ENCODE data around the gene STYXL2.

The STYXL2 gene

DNA sequence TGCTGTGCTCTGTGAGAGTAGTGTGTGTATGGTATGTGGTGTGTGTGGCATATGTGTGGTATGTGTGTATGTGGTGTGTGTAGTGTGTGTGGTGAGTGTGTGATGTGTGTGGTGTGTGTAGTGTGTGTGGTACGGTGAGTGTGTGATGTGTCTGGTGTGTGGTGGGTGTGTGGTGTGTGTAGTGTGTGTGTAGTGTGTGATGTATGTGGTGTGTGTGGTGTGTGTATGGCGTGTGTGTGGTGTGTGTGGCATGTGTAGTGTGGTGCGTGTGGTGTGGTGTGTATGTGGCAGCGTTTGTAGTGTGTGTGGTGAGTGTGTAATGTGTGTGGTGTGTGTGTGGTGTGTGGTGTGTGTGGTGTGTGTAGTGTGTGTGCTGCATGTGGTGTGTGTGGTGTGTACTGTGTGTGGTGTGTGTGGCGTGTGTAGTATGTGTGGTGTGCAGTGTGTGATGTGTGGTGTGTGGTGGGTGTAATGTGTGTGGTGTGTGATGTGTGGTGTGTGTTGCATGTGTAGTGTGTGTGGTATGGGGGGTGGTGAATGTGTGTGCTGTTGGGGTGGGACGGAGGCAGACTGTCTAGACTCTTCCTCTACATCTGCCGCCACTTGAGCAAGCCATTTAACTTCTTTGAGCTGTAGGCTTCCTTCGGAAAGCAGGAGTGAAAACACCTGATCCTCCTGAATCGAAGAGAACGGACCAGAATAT, 37.2 kb upstream of the STYXL2 start (continued):
- TF ChIP-seq, protein P1, sequence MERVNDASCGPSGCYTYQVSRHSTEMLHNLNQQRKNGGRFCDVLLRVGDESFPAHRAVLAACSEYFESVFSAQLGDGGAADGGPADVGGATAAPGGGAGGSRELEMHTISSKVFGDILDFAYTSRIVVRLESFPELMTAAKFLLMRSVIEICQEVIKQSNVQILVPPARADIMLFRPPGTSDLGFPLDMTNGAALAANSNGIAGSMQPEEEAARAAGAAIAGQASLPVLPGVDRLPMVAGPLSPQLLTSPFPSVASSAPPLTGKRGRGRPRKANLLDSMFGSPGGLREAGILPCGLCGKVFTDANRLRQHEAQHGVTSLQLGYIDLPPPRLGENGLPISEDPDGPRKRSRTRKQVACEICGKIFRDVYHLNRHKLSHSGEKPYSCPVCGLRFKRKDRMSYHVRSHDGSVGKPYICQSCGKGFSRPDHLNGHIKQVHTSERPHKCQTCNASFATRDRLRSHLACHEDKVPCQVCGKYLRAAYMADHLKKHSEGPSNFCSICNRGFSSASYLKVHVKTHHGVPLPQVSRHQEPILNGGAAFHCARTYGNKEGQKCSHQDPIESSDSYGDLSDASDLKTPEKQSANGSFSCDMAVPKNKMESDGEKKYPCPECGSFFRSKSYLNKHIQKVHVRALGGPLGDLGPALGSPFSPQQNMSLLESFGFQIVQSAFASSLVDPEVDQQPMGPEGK (tag by site-specific recombination; IDR thresholded peaks at IDR 0.05): 0 out of 2 replicates have a peak, but pooled peaks have one; percentile 38
- no peak for TF ChIP-seq KLF8 (tag by site-specific recombination; IDR thresholded peaks at IDR 0.05)
- TF ChIP-seq ZNF600 (tag by site-specific recombination; IDR thresholded peaks at IDR 0.05): no peak; the same call in 1 of the 2 replicates
- TF ChIP-seq HOXD13 (CRISPR knock-in tag; IDR thresholded peaks at IDR 0.05; ENCODE audit: borderline replicate concordance): no peak
- no peak for TF ChIP-seq SETDB1 (IDR thresholded peaks at IDR 0.05; ENCODE audit: insufficient read length, low read length)
- TF ChIP-seq, protein P2, sequence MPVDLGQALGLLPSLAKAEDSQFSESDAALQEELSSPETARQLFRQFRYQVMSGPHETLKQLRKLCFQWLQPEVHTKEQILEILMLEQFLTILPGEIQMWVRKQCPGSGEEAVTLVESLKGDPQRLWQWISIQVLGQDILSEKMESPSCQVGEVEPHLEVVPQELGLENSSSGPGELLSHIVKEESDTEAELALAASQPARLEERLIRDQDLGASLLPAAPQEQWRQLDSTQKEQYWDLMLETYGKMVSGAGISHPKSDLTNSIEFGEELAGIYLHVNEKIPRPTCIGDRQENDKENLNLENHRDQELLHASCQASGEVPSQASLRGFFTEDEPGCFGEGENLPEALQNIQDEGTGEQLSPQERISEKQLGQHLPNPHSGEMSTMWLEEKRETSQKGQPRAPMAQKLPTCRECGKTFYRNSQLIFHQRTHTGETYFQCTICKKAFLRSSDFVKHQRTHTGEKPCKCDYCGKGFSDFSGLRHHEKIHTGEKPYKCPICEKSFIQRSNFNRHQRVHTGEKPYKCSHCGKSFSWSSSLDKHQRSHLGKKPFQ (tag by site-specific recombination; IDR thresholded peaks at IDR 0.05): peak; percentile 97
- TF ChIP-seq HOXC10 (CRISPR knock-in tag; IDR thresholded peaks at IDR 0.05): no peak
- TF ChIP-seq, protein P3, sequence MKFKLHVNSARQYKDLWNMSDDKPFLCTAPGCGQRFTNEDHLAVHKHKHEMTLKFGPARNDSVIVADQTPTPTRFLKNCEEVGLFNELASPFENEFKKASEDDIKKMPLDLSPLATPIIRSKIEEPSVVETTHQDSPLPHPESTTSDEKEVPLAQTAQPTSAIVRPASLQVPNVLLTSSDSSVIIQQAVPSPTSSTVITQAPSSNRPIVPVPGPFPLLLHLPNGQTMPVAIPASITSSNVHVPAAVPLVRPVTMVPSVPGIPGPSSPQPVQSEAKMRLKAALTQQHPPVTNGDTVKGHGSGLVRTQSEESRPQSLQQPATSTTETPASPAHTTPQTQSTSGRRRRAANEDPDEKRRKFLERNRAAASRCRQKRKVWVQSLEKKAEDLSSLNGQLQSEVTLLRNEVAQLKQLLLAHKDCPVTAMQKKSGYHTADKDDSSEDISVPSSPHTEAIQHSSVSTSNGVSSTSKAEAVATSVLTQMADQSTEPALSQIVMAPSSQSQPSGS (tag by site-specific recombination; IDR thresholded peaks at IDR 0.05; ENCODE audit: low read depth): no peak
- peak; percentile 89 for TF ChIP-seq ZNF239 (tag by site-specific recombination; IDR thresholded peaks at IDR 0.05)
- no peak for TF ChIP-seq SP3 (tag by site-specific recombination; IDR thresholded peaks at IDR 0.05)
- TF ChIP-seq ZNF175 (tag by site-specific recombination; IDR thresholded peaks at IDR 0.05): 0 out of 2 replicates have a peak, but pooled peaks have one; percentile 41
- TF ChIP-seq, protein P4, sequence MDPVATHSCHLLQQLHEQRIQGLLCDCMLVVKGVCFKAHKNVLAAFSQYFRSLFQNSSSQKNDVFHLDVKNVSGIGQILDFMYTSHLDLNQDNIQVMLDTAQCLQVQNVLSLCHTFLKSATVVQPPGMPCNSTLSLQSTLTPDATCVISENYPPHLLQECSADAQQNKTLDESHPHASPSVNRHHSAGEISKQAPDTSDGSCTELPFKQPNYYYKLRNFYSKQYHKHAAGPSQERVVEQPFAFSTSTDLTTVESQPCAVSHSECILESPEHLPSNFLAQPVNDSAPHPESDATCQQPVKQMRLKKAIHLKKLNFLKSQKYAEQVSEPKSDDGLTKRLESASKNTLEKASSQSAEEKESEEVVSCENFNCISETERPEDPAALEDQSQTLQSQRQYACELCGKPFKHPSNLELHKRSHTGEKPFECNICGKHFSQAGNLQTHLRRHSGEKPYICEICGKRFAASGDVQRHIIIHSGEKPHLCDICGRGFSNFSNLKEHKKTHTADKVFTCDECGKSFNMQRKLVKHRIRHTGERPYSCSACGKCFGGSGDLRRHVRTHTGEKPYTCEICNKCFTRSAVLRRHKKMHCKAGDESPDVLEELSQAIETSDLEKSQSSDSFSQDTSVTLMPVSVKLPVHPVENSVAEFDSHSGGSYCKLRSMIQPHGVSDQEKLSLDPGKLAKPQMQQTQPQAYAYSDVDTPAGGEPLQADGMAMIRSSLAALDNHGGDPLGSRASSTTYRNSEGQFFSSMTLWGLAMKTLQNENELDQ (tag by site-specific recombination; IDR thresholded peaks at IDR 0.05; ENCODE audit: low read depth): no peak
- no peak for TF ChIP-seq ZNF350 (tag by site-specific recombination; IDR thresholded peaks at IDR 0.05)
- TF ChIP-seq, protein P5, sequence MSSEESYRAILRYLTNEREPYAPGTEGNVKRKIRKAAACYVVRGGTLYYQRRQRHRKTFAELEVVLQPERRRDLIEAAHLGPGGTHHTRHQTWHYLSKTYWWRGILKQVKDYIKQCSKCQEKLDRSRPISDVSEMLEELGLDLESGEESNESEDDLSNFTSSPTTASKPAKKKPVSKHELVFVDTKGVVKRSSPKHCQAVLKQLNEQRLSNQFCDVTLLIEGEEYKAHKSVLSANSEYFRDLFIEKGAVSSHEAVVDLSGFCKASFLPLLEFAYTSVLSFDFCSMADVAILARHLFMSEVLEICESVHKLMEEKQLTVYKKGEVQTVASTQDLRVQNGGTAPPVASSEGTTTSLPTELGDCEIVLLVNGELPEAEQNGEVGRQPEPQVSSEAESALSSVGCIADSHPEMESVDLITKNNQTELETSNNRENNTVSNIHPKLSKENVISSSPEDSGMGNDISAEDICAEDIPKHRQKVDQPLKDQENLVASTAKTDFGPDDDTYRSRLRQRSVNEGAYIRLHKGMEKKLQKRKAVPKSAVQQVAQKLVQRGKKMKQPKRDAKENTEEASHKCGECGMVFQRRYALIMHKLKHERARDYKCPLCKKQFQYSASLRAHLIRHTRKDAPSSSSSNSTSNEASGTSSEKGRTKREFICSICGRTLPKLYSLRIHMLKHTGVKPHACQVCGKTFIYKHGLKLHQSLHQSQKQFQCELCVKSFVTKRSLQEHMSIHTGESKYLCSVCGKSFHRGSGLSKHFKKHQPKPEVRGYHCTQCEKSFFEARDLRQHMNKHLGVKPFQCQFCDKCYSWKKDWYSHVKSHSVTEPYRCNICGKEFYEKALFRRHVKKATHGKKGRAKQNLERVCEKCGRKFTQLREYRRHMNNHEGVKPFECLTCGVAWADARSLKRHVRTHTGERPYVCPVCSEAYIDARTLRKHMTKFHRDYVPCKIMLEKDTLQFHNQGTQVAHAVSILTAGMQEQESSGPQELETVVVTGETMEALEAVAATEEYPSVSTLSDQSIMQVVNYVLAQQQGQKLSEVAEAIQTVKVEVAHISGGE (tag by site-specific recombination; conservative IDR thresholded peaks at IDR 0.05; ENCODE audit: low read depth): no peak
- no peak for TF ChIP-seq ZNF658 (tag by site-specific recombination; IDR thresholded peaks at IDR 0.05)
- TF ChIP-seq ZNF548 (tag by site-specific recombination; IDR thresholded peaks at IDR 0.05): no peak
- no peak for TF ChIP-seq ZNF555 (tag by site-specific recombination; conservative IDR thresholded peaks at IDR 0.05)
- no peak for TF ChIP-seq ZNF140 (tag by site-specific recombination; IDR thresholded peaks at IDR 0.05)
- TF ChIP-seq ZBTB7A (tag by site-specific recombination; IDR thresholded peaks at IDR 0.05; ENCODE audit: low read depth): 0 out of 2 replicates have a peak, but pooled peaks have one; percentile 90
- TF ChIP-seq, protein P6, sequence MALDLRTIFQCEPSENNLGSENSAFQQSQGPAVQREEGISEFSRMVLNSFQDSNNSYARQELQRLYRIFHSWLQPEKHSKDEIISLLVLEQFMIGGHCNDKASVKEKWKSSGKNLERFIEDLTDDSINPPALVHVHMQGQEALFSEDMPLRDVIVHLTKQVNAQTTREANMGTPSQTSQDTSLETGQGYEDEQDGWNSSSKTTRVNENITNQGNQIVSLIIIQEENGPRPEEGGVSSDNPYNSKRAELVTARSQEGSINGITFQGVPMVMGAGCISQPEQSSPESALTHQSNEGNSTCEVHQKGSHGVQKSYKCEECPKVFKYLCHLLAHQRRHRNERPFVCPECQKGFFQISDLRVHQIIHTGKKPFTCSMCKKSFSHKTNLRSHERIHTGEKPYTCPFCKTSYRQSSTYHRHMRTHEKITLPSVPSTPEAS (tag by site-specific recombination; IDR thresholded peaks at IDR 0.05): peak; percentile 94
- TF ChIP-seq BCL11B (tag by site-specific recombination; IDR thresholded peaks at IDR 0.05; ENCODE audit: low read depth): no peak
- TF ChIP-seq ZNF791 (tag by site-specific recombination; IDR thresholded peaks at IDR 0.05): 0 out of 2 replicates have a peak, but pooled peaks have one; percentile 40
- 0 out of 2 replicates have a peak, but pooled peaks have one; percentile 20 for TF ChIP-seq ZNF707 (tag by site-specific recombination; IDR thresholded peaks at IDR 0.05)
- TF ChIP-seq, protein P7, sequence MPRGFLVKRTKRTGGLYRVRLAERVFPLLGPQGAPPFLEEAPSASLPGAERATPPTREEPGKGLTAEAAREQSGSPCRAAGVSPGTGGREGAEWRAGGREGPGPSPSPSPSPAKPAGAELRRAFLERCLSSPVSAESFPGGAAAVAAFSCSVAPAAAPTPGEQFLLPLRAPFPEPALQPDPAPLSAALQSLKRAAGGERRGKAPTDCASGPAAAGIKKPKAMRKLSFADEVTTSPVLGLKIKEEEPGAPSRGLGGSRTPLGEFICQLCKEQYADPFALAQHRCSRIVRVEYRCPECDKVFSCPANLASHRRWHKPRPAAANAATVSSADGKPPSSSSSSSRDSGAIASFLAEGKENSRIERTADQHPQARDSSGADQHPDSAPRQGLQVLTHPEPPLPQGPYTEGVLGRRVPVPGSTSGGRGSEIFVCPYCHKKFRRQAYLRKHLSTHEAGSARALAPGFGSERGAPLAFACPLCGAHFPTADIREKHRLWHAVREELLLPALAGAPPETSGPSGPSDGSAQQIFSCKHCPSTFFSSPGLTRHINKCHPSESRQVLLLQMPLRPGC (tag by site-specific recombination; IDR thresholded peaks at IDR 0.05): no peak
- no peak for TF ChIP-seq SCRT1 (tag by site-specific recombination; IDR thresholded peaks at IDR 0.05; ENCODE audit: borderline replicate concordance)
- peak; percentile 80; the same call in 1 of the 2 replicates for TF ChIP-seq GLI4 (tag by site-specific recombination; IDR thresholded peaks at IDR 0.05)
